ENCODE measurements around the gene CACNA2D1.

CACNA2D1 gene

DNA sequence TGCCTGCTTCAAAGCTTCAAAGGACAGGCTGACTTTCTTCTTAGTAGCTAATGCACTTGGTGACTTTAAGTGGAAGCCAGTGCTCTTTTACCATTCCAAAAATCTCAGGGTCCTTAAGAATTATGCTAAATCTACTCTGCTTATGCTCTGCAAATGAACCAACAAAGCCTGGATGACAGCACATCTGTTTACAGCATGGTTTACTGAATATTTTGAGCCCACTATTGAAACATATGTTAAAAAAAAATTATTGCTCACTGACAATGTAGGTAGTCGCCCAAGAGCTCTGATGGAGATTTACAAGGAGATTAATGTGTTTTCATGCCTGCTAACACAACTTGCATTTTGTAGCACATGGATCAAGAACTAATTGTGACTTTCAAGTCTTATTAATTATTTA is 415.5 kb downstream of the CACNA2D1 start:
- TF ChIP-seq, protein P1, sequence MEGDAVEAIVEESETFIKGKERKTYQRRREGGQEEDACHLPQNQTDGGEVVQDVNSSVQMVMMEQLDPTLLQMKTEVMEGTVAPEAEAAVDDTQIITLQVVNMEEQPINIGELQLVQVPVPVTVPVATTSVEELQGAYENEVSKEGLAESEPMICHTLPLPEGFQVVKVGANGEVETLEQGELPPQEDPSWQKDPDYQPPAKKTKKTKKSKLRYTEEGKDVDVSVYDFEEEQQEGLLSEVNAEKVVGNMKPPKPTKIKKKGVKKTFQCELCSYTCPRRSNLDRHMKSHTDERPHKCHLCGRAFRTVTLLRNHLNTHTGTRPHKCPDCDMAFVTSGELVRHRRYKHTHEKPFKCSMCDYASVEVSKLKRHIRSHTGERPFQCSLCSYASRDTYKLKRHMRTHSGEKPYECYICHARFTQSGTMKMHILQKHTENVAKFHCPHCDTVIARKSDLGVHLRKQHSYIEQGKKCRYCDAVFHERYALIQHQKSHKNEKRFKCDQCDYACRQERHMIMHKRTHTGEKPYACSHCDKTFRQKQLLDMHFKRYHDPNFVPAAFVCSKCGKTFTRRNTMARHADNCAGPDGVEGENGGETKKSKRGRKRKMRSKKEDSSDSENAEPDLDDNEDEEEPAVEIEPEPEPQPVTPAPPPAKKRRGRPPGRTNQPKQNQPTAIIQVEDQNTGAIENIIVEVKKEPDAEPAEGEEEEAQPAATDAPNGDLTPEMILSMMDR (conservative IDR thresholded peaks at IDR 0.05; ENCODE audit: low read depth, low read length): no peak
- no peak overlapping the region for H3K4me3 ChIP-seq (ENCODE audit: low read depth, low read length)
- no peak for DNase-seq (ENCODE audit: low read depth)

DNA sequence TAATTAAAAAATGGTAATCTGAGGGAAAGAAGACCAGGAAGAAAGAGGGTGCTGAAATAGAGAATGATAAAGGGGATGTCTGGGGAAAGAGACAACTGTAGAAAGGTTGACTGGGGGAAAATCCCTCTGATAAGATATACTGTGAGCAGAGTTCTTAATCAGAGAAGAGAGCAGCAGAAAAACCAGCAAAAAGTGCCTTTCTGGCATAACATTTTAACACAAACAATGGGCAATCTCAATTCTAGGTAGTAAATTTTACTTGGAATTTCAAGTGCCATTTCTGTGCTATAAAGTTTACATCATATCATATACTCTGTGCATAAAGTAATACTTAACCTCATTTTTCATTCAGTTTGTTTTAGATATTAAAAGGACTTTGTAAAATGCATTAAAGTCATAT is 421.9 kb downstream of the CACNA2D1 start:
- no peak for DNase-seq (ENCODE audit: low read depth)
- TF ChIP-seq, protein P1 (conservative IDR thresholded peaks at IDR 0.05; ENCODE audit: low read depth, low read length): no peak
- no peak overlapping the region for H3K4me3 ChIP-seq (ENCODE audit: low read depth, low read length)

DNA sequence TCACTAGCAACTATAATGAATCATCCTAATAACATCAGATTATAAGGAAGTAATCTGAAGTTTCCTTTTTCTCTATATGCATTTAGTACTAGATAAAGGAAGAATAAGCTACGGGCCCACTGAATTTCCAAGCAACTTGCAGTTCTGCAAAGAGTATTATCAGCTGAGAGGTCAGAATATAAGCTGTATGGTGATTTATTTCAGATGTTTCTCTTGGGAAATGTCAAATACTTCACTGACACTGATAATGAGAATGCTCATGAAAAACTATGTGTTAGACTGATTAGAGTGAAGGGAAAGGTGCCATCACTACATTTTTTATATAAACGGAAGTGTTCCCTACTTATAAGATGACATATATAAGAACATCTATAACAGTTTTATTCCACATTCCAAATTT is 422.5 kb downstream of the CACNA2D1 start:
- TF ChIP-seq, protein P1 (conservative IDR thresholded peaks at IDR 0.05; ENCODE audit: low read depth, low read length): no peak
- DNase-seq (ENCODE audit: low read depth): no peak
- H3K4me3 ChIP-seq (ENCODE audit: low read depth, low read length): no peak overlapping the region

DNA sequence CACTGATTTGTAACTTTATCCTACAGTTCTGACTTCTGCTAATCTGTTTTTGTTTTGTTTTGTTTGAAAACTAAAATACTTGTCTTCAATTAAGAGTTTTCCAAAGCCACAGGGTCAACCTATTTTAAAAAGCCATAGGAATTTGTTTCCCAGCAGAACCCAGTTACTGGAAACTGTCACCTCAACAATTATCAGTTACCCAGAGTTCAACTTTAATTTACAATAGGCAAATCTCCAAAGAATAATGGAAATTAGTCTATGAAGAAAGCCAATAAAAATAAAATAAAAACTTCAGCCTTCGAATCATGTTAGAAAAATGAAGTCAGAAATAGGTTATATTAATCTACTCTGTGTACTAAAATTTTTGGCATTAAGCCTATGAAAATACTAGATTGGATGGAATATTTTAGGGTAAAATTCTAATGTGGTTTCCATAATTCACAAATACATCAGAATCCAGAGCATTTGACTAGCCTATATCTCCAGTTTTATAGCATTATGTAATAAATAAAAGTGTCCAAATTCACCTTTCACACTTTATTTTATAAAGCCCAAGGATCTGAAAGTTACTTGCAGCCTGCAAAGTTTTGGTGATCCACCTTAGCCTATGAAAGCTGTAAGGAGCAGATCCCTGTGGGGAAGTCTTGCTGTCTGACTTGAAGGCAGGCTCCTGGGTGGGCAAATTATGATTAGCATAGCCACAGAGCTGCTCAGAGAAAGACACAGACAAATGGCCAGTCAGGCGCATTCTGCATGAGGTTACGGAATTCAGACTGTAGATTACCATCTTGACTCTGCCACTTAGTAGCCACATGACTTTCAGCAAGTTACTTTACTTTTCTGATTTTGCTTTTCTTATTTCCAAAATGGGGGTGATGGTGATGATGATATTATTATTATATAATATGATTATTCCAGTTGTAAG is 423.8 kb downstream of the CACNA2D1 start:
- no peak for DNase-seq (ENCODE audit: low read depth)
- H3K4me3 ChIP-seq (ENCODE audit: low read depth, low read length): no peak overlapping the region
- TF ChIP-seq, protein P1 (conservative IDR thresholded peaks at IDR 0.05; ENCODE audit: low read depth, low read length): no peak

- DNase-seq (ENCODE audit: low read depth): peak; percentile 33
- TF ChIP-seq, protein P1 (conservative IDR thresholded peaks at IDR 0.05; ENCODE audit: low read depth, low read length): no peak
- no peak overlapping the region for H3K4me3 ChIP-seq (ENCODE audit: low read depth, low read length)
Measured at GRCh38 chr7:82018226-82018625, 425.4 kb downstream of the CACNA2D1 start.

DNA sequence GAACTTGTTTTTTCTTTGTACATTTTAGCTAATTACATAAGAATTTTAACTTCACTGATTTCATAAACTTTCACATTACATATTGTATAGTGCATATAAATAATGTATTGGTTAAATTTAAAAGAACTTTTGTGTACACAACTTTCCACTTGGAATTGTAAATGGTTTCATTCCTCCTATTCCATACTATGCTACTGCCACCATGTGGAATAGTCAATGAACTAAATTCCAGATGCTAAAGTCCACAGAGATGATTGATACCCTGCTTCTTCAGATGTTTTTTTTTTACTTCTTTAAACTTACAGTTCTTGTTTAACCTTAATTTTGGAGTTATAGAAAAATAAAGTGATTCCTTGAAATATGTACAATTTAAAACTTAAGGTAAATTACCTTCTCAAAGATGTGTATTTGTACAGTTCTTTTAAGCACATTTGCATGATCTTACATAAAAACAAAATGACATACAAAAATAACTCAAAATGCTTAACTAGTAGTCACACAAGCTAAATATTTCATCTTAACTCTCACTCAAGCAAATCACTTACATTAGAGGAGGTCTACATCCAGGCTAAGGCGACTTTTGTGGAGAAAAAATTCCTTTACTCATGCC is 426.1 kb downstream of the CACNA2D1 start:
- H3K4me3 ChIP-seq (ENCODE audit: low read depth, low read length): no peak overlapping the region
- TF ChIP-seq, protein P1 (conservative IDR thresholded peaks at IDR 0.05; ENCODE audit: low read depth, low read length): peak; percentile 61
- DNase-seq (ENCODE audit: low read depth): peak; percentile 65
